ENCODE measurements around the gene ICE2.

- TF ChIP-seq, protein P1, sequence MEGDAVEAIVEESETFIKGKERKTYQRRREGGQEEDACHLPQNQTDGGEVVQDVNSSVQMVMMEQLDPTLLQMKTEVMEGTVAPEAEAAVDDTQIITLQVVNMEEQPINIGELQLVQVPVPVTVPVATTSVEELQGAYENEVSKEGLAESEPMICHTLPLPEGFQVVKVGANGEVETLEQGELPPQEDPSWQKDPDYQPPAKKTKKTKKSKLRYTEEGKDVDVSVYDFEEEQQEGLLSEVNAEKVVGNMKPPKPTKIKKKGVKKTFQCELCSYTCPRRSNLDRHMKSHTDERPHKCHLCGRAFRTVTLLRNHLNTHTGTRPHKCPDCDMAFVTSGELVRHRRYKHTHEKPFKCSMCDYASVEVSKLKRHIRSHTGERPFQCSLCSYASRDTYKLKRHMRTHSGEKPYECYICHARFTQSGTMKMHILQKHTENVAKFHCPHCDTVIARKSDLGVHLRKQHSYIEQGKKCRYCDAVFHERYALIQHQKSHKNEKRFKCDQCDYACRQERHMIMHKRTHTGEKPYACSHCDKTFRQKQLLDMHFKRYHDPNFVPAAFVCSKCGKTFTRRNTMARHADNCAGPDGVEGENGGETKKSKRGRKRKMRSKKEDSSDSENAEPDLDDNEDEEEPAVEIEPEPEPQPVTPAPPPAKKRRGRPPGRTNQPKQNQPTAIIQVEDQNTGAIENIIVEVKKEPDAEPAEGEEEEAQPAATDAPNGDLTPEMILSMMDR (IDR thresholded peaks at IDR 0.05): no peak
- no peak for TF ChIP-seq POLR2AphosphoS5 (IDR thresholded peaks at IDR 0.05)
Observed at GRCh38 chr15:60406513-60407414, 72.2 kb downstream of the ICE2 start.
